WTC11 (cell line): ENCODE data around the gene SMARCB1. TPM values are rescaled to one million over a fixed set of nuclear protein-coding genes. Genes with fewer than 3 reads are reported as not detected.

Source experiments
- ATAC-seq: fragments of 200-7000 bp; cut with Tn5 transposase; 2 replicates; pipeline ENCODE4 v1.10.0; 2021; ENCODE audit warnings: mild to moderate bottlenecking, moderate library complexity
- CTCF ChIA-PET: fragments of 300-600 bp; sonication (Branson Sonifier 250); formaldehyde crosslinking; loops from one replicate; lab custom pipeline; 2021; ENCODE audit warnings: antibody characterized with exemption; lab: Charles Lee
- POLR2A ChIA-PET: fragments of 350-600 bp; sonication (Branson Sonifier 250); formaldehyde crosslinking; loops from one replicate; lab custom pipeline; 2021; ENCODE audit warnings: antibody characterized with exemption; lab: Charles Lee
- DNase-seq: peaks from one replicate; pipeline ENCODE4 v3.0.0; 2021; ENCODE audit warnings: low spot score
- H3K27ac Mint-ChIP-seq: 2 replicates; pipeline ENCODE4 v1.8.0; 2021; ENCODE audit warnings: mixed read lengths
- H3K27me3 Mint-ChIP-seq: 2 replicates; pipeline ENCODE4 v1.8.0; 2021; ENCODE audit warnings: low read depth, mild to moderate bottlenecking, moderate library complexity, mixed read lengths
- H3K36me3 Mint-ChIP-seq: 2 replicates; pipeline ENCODE4 v1.8.0; 2021; ENCODE audit warnings: mixed read lengths
- H3K4me1 Mint-ChIP-seq: 2 replicates; pipeline ENCODE4 v1.8.0; 2022; ENCODE audit warnings: mixed read lengths
- H3K4me3 Mint-ChIP-seq: 2 replicates; pipeline ENCODE4 v1.8.0; 2021; ENCODE audit warnings: mild to moderate bottlenecking, moderate library complexity, mixed read lengths
- H3K9me3 Mint-ChIP-seq: 2 replicates; pipeline ENCODE4 v1.8.0; 2021; ENCODE audit warnings: mixed read lengths
- ATF6 ChIP-seq: sonication (generic); formaldehyde crosslinking; IDR thresholded peaks from 2 replicates; pipeline ENCODE4 v1.8.1; 2023; ENCODE audit warnings: mild to moderate bottlenecking, missing genetic modification reagents
- CBFB ChIP-seq: sonication (generic); formaldehyde crosslinking; IDR thresholded peaks from 2 replicates; pipeline ENCODE4 v1.8.1; 2022; ENCODE audit warnings: mild to moderate bottlenecking, low read depth, missing genetic modification reagents
- FOXJ3 ChIP-seq: sonication (generic); formaldehyde crosslinking; IDR thresholded peaks from 2 replicates; pipeline ENCODE4 v1.9.0; 2021; ENCODE audit warnings: missing genetic modification reagents, mild to moderate bottlenecking, borderline replicate concordance
- FOXP4 ChIP-seq: sonication (generic); formaldehyde crosslinking; IDR thresholded peaks from 2 replicates; pipeline ENCODE4 v1.8.0; 2022; ENCODE audit warnings: mild to moderate bottlenecking, missing genetic modification reagents
- GRHL2 ChIP-seq: fragments of 250-450 bp; sonication (Bioruptor Pico); IDR thresholded peaks from 2 replicates; pipeline ENCODE4 v1.8.0; 2022; ENCODE audit warnings: mild to moderate bottlenecking, moderate library complexity; ENCODE audit not compliant: insufficient replicate concordance, severe bottlenecking
- GTF2I ChIP-seq: fragments of 250-450 bp; sonication (Bioruptor Pico); conservative IDR thresholded peaks from 2 replicates; pipeline ENCODE4 v1.4.0; 2021; ENCODE audit warnings: mild to moderate bottlenecking
- HMGA2 ChIP-seq: fragments of 250-450 bp; sonication (Bioruptor Pico); IDR thresholded peaks from 2 replicates; pipeline ENCODE4 v1.4.0; 2021; ENCODE audit warnings: mild to moderate bottlenecking, moderate library complexity
- HMGXB4 ChIP-seq: sonication (generic); formaldehyde crosslinking; IDR thresholded peaks from 2 replicates; pipeline ENCODE4 v1.8.1; 2023; ENCODE audit warnings: mild to moderate bottlenecking, moderate library complexity, missing genetic modification reagents
- RORB ChIP-seq: fragments of 250-450 bp; sonication (Bioruptor Pico); IDR thresholded peaks from 2 replicates; pipeline ENCODE4 v1.9.0; 2021; ENCODE audit warnings: mild to moderate bottlenecking
- SP1 ChIP-seq: sonication (generic); formaldehyde crosslinking; conservative IDR thresholded peaks from 2 replicates; pipeline ENCODE4 v1.8.1; 2022; ENCODE audit warnings: missing genetic modification reagents
- ZMAT4 ChIP-seq: fragments of 250-450 bp; sonication (Bioruptor Pico); IDR thresholded peaks from 2 replicates; pipeline ENCODE4 v1.9.0; 2021; ENCODE audit warnings: mild to moderate bottlenecking
- ZNF317 ChIP-seq: sonication (generic); formaldehyde crosslinking; IDR thresholded peaks from 2 replicates; pipeline ENCODE4 v1.8.1; 2023; ENCODE audit warnings: low read depth, mild to moderate bottlenecking, moderate library complexity, missing genetic modification reagents, borderline replicate concordance
- ZNF423 ChIP-seq: fragments of 250-450 bp; sonication (Bioruptor Pico); IDR thresholded peaks from 2 replicates; pipeline ENCODE4 v2.1.2; 2022; ENCODE audit warnings: mild to moderate bottlenecking, moderate library complexity
- total RNA-seq: library from RNA; stranded (reverse); gene quantifications from 3 replicates; pipeline ENCODE4 v1.2.3, GENCODE V29; 2021
- TF ChIP-seq, protein P1 (sequence below): sonication (generic); formaldehyde crosslinking; conservative IDR thresholded peaks from 2 replicates; pipeline ENCODE4 v1.8.1; 2023; ENCODE audit warnings: mild to moderate bottlenecking, low read depth, missing genetic modification reagents, moderate library complexity
- TF ChIP-seq, protein P2 (sequence below): sonication (generic); formaldehyde crosslinking; IDR thresholded peaks from 2 replicates; pipeline ENCODE4 v1.8.1; 2023; ENCODE audit warnings: mild to moderate bottlenecking, missing genetic modification reagents, borderline replicate concordance
- TF ChIP-seq, protein P3 (sequence below): fragments of 250-450 bp; sonication (Bioruptor Pico); conservative IDR thresholded peaks from 2 replicates; pipeline ENCODE4 v1.9.0; 2021; ENCODE audit warnings: mild to moderate bottlenecking

Gene SMARCB1
- total RNA-seq, 1 experiment from 2014 or later: 135 TPM

DNA sequence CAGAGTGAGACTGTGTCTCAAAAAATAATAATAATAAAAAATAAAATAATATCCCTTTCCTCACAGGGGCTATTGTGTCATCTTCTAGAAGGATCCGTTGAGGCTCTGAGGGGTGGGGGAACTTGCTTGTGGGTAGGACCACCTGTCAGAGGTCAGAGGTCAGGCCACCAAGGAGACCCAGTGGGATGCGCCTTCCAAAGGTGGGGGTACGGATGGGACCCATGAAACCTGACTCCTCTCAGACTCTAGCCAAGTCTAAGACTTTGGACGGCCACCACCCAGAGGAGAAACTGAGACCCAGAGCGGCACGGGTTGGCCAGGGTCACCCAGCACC is 14.5 kb upstream of the SMARCB1 start:
- peaks cover 30% of the 10 kb centered on the region for H3K4me1 Mint-ChIP-seq
- no peak overlapping the region for H3K27ac Mint-ChIP-seq
- CTCF ChIA-PET: interaction anchor here (0.6 to 2.8 kb wide), 5 partner anchors 61 to 134 kb away, joined by 3 to 11 read pairs (median 5); no protein-coding TSS in a partner anchor
- H3K4me3 Mint-ChIP-seq: peak overlapping the region; percentile 61
- 0 out of 2 replicates have a peak, but pooled peaks have one; percentile 1 for ATAC-seq
- no peaks in the 10 kb centered on the region for H3K36me3 Mint-ChIP-seq
- POLR2A ChIA-PET: no interaction called here
- H3K27me3 Mint-ChIP-seq: peaks cover 41% of the 10 kb centered on the region
- peak; percentile 30 for DNase-seq
- TF ChIP-seq GRHL2 (no peak), ZNF423 (CRISPR knock-in tag) (peak; percentile 35; the same call in 1 of the 2 replicates)
- TF ChIP-seq, all 79 proteins: peak for 1
- H3K9me3 Mint-ChIP-seq: no peaks in the 10 kb centered on the region

DNA sequence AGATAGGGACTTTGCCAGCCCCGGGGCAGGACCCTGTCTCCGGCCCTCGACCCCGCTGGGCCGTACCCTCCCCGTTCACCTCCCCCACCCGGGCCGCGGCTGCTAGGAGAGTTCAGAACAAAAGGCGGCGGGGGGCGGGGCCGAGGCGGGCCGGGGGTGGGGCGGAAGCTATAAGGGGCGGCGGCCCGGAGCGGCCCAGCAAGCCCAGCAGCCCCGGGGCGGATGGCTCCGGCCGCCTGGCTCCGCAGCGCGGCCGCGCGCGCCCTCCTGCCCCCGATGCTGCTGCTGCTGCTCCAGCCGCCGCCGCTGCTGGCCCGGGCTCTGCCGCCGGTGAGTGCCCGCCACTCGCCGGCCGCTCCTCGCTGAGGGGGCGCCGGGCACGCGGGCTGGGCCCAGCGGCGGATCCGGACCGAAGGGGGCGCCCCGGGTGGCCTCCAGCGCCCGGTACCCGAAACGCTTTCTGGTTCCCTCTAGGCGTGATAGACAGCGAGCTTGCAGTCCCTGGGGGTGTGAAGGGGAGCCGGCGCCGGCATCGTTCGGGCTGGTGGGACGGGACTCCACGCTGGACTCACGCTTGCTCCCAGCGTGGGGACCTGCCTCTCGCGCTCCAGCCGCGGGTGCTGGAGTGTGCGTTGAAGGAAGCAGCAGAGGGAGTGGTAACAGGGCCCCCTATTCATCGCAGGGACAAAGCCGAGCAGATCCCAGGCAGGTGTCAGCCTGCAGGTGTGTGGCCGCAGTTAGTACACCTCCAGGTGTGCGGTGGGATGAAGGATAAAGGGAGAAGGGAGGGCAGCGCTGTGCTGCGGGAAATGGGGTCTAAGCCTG is 13.9 kb upstream of the SMARCB1 start, which contains the start of gene MMP11:
Gene MMP11 (plus strand): TSS at position 201 of the 825 bp plus-strand sequence. CDS start 22 bp downstream, at position 223.
- ChIA-PET CTCF (interaction anchor here (0.6 to 2.8 kb wide), 9 partner anchors 13 to 135 kb away, joined by 3 to 11 read pairs (median 4); partner anchors contain the start of gene MIF), POLR2A (no interaction called here)
- Mint-ChIP-seq H3K27ac (no peak within 1 kb of the TSS), H3K4me1 (peaks cover 30% of the 10 kb centered on the region), H3K36me3 (no peaks in the 10 kb centered on the region), H3K4me3 (peak within 1 kb of the TSS; percentile 79), H3K9me3 (no peaks in the 10 kb centered on the region), H3K27me3 (peaks cover 41% of the 10 kb centered on the region)
- ATAC-seq (peak; percentile 23), DNase-seq (peak; percentile 70)
- TF ChIP-seq, protein P1, sequence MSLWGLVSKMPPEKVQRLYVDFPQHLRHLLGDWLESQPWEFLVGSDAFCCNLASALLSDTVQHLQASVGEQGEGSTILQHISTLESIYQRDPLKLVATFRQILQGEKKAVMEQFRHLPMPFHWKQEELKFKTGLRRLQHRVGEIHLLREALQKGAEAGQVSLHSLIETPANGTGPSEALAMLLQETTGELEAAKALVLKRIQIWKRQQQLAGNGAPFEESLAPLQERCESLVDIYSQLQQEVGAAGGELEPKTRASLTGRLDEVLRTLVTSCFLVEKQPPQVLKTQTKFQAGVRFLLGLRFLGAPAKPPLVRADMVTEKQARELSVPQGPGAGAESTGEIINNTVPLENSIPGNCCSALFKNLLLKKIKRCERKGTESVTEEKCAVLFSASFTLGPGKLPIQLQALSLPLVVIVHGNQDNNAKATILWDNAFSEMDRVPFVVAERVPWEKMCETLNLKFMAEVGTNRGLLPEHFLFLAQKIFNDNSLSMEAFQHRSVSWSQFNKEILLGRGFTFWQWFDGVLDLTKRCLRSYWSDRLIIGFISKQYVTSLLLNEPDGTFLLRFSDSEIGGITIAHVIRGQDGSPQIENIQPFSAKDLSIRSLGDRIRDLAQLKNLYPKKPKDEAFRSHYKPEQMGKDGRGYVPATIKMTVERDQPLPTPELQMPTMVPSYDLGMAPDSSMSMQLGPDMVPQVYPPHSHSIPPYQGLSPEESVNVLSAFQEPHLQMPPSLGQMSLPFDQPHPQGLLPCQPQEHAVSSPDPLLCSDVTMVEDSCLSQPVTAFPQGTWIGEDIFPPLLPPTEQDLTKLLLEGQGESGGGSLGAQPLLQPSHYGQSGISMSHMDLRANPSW: no peak
- TF ChIP-seq RORB (CRISPR knock-in tag): no peak
- TF ChIP-seq, protein P2, sequence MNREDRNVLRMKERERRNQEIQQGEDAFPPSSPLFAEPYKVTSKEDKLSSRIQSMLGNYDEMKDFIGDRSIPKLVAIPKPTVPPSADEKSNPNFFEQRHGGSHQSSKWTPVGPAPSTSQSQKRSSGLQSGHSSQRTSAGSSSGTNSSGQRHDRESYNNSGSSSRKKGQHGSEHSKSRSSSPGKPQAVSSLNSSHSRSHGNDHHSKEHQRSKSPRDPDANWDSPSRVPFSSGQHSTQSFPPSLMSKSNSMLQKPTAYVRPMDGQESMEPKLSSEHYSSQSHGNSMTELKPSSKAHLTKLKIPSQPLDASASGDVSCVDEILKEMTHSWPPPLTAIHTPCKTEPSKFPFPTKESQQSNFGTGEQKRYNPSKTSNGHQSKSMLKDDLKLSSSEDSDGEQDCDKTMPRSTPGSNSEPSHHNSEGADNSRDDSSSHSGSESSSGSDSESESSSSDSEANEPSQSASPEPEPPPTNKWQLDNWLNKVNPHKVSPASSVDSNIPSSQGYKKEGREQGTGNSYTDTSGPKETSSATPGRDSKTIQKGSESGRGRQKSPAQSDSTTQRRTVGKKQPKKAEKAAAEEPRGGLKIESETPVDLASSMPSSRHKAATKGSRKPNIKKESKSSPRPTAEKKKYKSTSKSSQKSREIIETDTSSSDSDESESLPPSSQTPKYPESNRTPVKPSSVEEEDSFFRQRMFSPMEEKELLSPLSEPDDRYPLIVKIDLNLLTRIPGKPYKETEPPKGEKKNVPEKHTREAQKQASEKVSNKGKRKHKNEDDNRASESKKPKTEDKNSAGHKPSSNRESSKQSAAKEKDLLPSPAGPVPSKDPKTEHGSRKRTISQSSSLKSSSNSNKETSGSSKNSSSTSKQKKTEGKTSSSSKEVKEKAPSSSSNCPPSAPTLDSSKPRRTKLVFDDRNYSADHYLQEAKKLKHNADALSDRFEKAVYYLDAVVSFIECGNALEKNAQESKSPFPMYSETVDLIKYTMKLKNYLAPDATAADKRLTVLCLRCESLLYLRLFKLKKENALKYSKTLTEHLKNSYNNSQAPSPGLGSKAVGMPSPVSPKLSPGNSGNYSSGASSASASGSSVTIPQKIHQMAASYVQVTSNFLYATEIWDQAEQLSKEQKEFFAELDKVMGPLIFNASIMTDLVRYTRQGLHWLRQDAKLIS (CRISPR knock-in tag): no peak
- TF ChIP-seq ZMAT4 (CRISPR knock-in tag): no peak
- peak; percentile 17; the same call in 1 of the 2 replicates for TF ChIP-seq SP1 (CRISPR knock-in tag)
- TF ChIP-seq, protein P3, sequence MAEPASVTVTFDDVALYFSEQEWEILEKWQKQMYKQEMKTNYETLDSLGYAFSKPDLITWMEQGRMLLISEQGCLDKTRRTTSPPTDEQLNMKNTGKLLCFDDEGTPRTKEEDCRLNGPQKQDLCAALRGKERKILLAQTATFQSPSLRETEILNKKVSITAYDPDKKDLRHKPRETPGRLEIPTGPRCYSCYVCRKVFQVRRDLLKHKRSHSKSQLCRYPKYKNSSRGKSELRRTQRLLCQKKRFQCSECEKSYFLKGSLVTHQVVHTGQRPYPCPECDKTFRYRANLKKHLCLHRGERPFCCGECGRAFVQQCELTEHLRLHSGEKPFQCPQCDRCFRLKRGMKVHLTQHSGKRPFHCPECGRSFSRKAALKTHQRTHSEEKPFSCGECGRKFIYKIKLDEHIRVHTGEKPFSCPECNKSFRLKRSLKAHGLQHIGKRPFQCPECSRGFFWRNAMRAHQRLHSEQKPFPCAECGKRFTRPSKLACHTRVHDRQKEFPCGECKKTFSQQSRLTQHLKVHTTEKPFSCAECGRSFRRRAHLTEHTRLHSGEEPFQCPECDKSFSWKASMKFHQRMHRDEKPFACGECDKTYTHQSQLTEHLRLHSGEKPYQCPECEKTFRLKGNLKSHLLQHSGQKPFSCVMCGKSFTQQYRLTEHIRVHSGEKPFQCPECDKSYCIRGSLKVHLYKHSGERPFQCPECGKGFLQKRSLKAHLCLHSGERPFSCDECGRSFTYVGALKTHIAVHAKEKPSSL (CRISPR knock-in tag): no peak
- TF ChIP-seq HMGXB4: 0 out of 2 replicates have a peak, but pooled peaks have one; percentile 39
- TF ChIP-seq CBFB (CRISPR knock-in tag): no peak
- no peak for TF ChIP-seq HMGA2 (CRISPR knock-in tag)
- TF ChIP-seq GTF2I (CRISPR knock-in tag): no peak
- TF ChIP-seq FOXP4 (CRISPR knock-in tag): 0 out of 2 replicates have a peak, but pooled peaks have one; percentile 12
- TF ChIP-seq FOXJ3: no peak
- TF ChIP-seq ATF6 (CRISPR knock-in tag): no peak
- TF ChIP-seq ZNF317 (CRISPR knock-in tag): no peak
